ENCODE data around the gene MEDAG. TPM values are rescaled to one million over a fixed set of nuclear protein-coding genes. Genes with fewer than 3 reads are reported as not detected.
"Not testable (repeated sequence)": the region's sequence is repeated elsewhere in the genome, so short reads cannot be mapped to it uniquely, and the experiment has no call there.

The MEDAG gene
- polyA plus RNA-seq, 1 donor (not counting 4 experiments of a cell fraction or from before 2014, with no cell fraction given), result 0.03 TPM

DNA sequence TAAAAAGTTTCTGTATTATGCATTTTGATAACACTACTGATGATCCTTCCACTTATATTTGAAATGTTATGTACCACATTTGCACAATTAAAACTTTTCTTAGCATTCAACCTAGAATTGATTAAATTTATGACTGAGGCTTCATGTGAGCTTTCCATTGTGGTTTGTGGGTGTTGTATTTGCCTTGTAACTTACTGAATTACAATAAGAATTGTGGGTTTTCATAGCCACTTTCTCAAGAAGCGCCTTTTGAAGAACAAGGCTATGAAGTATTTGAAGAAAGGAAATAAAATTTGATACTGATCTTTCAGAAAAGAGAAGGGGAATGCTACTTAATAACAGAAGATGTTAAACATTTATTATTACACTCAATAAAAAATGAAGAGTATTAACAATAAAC lies 19.4 kb downstream of the MEDAG start:
- Histone ChIP-seq H3K27me3 (ENCODE audit: control insufficient read depth, extremely low read depth, insufficient read depth, low read length) (no peaks in the 10 kb centered on the region), H2AFZ (ENCODE audit: control insufficient read depth, low read length) (no peak overlapping the region), H3K36me3 (ENCODE audit: control insufficient read depth in 2 of 2, extremely low read depth in 1 of 2, insufficient read depth in 2 of 2, low read length in 2 of 2) (no peaks in the 10 kb centered on the region), H3K9me3 (ENCODE audit: control insufficient read depth, low read depth, low read length) (no peaks in the 10 kb centered on the region), H3K4me3 (ENCODE audit: control insufficient read depth in 2 of 3, extremely low read depth in 1 of 3, insufficient read depth in 2 of 3, low read depth in 1 of 3, low read length in 3 of 3) (no peak overlapping the region), H3K4me2 (ENCODE audit: control insufficient read depth, extremely low read depth, insufficient read depth, low read depth, low read length) (no peak overlapping the region), H4K20me1 (ENCODE audit: control insufficient read depth, extremely low read depth, insufficient read depth, low read length) (no peaks in the 10 kb centered on the region), H3K9me1 (ENCODE audit: control insufficient read depth, extremely low read depth, insufficient read depth, low read length) (no peaks in the 10 kb centered on the region), H3K4me1 (ENCODE audit: control insufficient read depth, extremely low read depth, insufficient read depth, low read length) (peaks cover 20% of the 10 kb centered on the region), H3K27ac (ENCODE audit: control insufficient read depth, insufficient read depth, low read length) (no peak overlapping the region), H3K79me2 (ENCODE audit: control insufficient read depth, insufficient read depth, low read length) (no peaks in the 10 kb centered on the region), H3K9ac (ENCODE audit: control insufficient read depth, extremely low read depth, insufficient read depth, low read length) (no peak overlapping the region)
- dilution Hi-C loops (cut with MboI; ENCODE audit: extremely low pct_ligation_motif_present, low sequenced_read_pairs), result no loop called here
- FAIRE-seq (no peak), DNase-seq (ENCODE audit: low read depth, low spot score) (no peak)
- TF ChIP-seq, protein P1, sequence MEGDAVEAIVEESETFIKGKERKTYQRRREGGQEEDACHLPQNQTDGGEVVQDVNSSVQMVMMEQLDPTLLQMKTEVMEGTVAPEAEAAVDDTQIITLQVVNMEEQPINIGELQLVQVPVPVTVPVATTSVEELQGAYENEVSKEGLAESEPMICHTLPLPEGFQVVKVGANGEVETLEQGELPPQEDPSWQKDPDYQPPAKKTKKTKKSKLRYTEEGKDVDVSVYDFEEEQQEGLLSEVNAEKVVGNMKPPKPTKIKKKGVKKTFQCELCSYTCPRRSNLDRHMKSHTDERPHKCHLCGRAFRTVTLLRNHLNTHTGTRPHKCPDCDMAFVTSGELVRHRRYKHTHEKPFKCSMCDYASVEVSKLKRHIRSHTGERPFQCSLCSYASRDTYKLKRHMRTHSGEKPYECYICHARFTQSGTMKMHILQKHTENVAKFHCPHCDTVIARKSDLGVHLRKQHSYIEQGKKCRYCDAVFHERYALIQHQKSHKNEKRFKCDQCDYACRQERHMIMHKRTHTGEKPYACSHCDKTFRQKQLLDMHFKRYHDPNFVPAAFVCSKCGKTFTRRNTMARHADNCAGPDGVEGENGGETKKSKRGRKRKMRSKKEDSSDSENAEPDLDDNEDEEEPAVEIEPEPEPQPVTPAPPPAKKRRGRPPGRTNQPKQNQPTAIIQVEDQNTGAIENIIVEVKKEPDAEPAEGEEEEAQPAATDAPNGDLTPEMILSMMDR (optimal IDR thresholded peaks at IDR 0.05 in 1 of 3, IDR thresholded peaks at IDR 0.05 in 1 of 3, conservative IDR thresholded peaks at IDR 0.05 in 1 of 3; ENCODE audit: extremely low read depth in 1 of 3, insufficient read depth in 2 of 3, low read length in 3 of 3), result no peak

DNA sequence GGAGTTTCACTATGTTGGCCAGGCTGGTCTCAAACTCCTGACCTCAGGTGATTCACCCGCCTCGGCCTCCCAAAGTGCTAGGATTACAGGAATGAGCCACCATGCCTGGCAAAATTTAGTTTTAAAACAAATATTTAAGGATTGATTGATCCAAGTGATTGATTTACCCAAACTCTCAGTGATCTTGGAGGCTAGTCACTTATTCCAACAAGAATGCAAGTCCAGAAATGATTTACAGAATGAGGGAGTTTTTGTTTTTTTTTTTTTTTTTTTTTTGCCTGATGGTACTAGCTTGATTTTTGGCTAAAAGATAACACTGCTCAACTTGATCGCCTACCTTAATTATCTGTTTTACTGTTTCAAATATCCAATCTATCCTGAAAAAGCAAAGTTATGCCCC lies 20.7 kb downstream of the MEDAG start:
- dilution Hi-C loops (cut with MboI; ENCODE audit: extremely low pct_ligation_motif_present, low sequenced_read_pairs), result no loop called here
- no peak for DNase-seq (ENCODE audit: low read depth, low spot score)
- no peak overlapping the region for H3K4me2 ChIP-seq (ENCODE audit: control insufficient read depth, extremely low read depth, insufficient read depth, low read depth, low read length)
- H4K20me1 ChIP-seq (ENCODE audit: control insufficient read depth, extremely low read depth, insufficient read depth, low read length), result no peaks in the 10 kb centered on the region
- no peak overlapping the region for H3K27ac ChIP-seq (ENCODE audit: control insufficient read depth, insufficient read depth, low read length)
- no peaks in the 10 kb centered on the region for H3K9me3 ChIP-seq (ENCODE audit: control insufficient read depth, low read depth, low read length)
- H3K9ac ChIP-seq (ENCODE audit: control insufficient read depth, extremely low read depth, insufficient read depth, low read length), result no peak overlapping the region
- no peaks in the 10 kb centered on the region for H3K9me1 ChIP-seq (ENCODE audit: control insufficient read depth, extremely low read depth, insufficient read depth, low read length)
- H2AFZ ChIP-seq (ENCODE audit: control insufficient read depth, low read length), result no peak overlapping the region
- H3K4me3 ChIP-seq (ENCODE audit: control insufficient read depth in 2 of 3, extremely low read depth in 1 of 3, insufficient read depth in 2 of 3, low read depth in 1 of 3, low read length in 3 of 3), result no peak overlapping the region
- FAIRE-seq, result no peak
- H3K4me1 ChIP-seq (ENCODE audit: control insufficient read depth, extremely low read depth, insufficient read depth, low read length), result peaks cover 20% of the 10 kb centered on the region
- H3K36me3 ChIP-seq (ENCODE audit: control insufficient read depth in 2 of 2, extremely low read depth in 1 of 2, insufficient read depth in 2 of 2, low read length in 2 of 2), result no peaks in the 10 kb centered on the region
- H3K27me3 ChIP-seq (ENCODE audit: control insufficient read depth, extremely low read depth, insufficient read depth, low read length), result peaks cover 2% of the 10 kb centered on the region
- H3K79me2 ChIP-seq (ENCODE audit: control insufficient read depth, insufficient read depth, low read length), result no peaks in the 10 kb centered on the region
- TF ChIP-seq, protein P1 (optimal IDR thresholded peaks at IDR 0.05 in 1 of 3, IDR thresholded peaks at IDR 0.05 in 1 of 3, conservative IDR thresholded peaks at IDR 0.05 in 1 of 3; ENCODE audit: extremely low read depth in 1 of 3, insufficient read depth in 2 of 3, low read length in 3 of 3), result no peak
- no peak for TF ChIP-seq EZH2 (IDR thresholded peaks at IDR 0.05; ENCODE audit: low read length)

- H3K9ac ChIP-seq (ENCODE audit: control insufficient read depth, extremely low read depth, insufficient read depth, low read length); H3K27ac ChIP-seq (ENCODE audit: control insufficient read depth, insufficient read depth, low read length); dilution Hi-C loops (cut with MboI; ENCODE audit: extremely low pct_ligation_motif_present, low sequenced_read_pairs); H3K9me1 ChIP-seq (ENCODE audit: control insufficient read depth, extremely low read depth, insufficient read depth, low read length); H2AFZ ChIP-seq (ENCODE audit: control insufficient read depth, low read length); H3K9me3 ChIP-seq (ENCODE audit: control insufficient read depth, low read depth, low read length); H3K36me3 ChIP-seq (ENCODE audit: control insufficient read depth in 2 of 2, extremely low read depth in 1 of 2, insufficient read depth in 2 of 2, low read length in 2 of 2); DNase-seq (ENCODE audit: low read depth, low spot score); H3K27me3 ChIP-seq (ENCODE audit: control insufficient read depth, extremely low read depth, insufficient read depth, low read length); H3K4me3 ChIP-seq (ENCODE audit: control insufficient read depth in 2 of 3, extremely low read depth in 1 of 3, insufficient read depth in 2 of 3, low read depth in 1 of 3, low read length in 3 of 3); H3K4me2 ChIP-seq (ENCODE audit: control insufficient read depth, extremely low read depth, insufficient read depth, low read depth, low read length); H3K79me2 ChIP-seq (ENCODE audit: control insufficient read depth, insufficient read depth, low read length); H4K20me1 ChIP-seq (ENCODE audit: control insufficient read depth, extremely low read depth, insufficient read depth, low read length): not testable (repeated sequence)
- FAIRE-seq, result peak; percentile 81
- H3K4me1 ChIP-seq (ENCODE audit: control insufficient read depth, extremely low read depth, insufficient read depth, low read length), result peaks cover 20% of the 10 kb centered on the region
Observed at GRCh38 chr13:30927188-30927587, 21.1 kb downstream of the MEDAG start.
